GM12878 (cell line): ENCODE data around the gene ALDH1L1. TPM values are rescaled to one million over a fixed set of nuclear protein-coding genes. Genes with fewer than 3 reads are reported as not detected.

Source experiments
- BACH1 ChIP-seq: fragments of 450-650 bp; IDR thresholded peaks from 2 replicates; pipeline ENCODE4 v1.6.1; 2017; ENCODE audit warnings: mild to moderate bottlenecking, borderline replicate concordance
- BHLHE40 ChIP-seq, 2 experiments: fragments of 450-650 bp in 1 of 2; IDR thresholded peaks; 2 replicates each; pipeline ENCODE4 v1.6.1; 2011 to 2017; ENCODE audit warnings: low read depth in 2 of 2, borderline replicate concordance in 1 of 2, improper control_type of control experiment in 1 of 2, low read length in 1 of 2, mild to moderate bottlenecking in 1 of 2
- CBX3 ChIP-seq: fragments of 200-600 bp; sonication (generic); IDR thresholded peaks from 2 replicates; pipeline ENCODE4 v1.6.1; 2016; ENCODE audit warnings: low read depth, borderline replicate concordance
- CEBPZ ChIP-seq: fragments of 150-350 bp; IDR thresholded peaks from 2 replicates; pipeline ENCODE4 v1.6.1; 2016; ENCODE audit warnings: low read depth, low read length
- CHD2 ChIP-seq: IDR thresholded peaks from 2 replicates; pipeline ENCODE4 v1.6.1; 2011; ENCODE audit warnings: low read depth, low read length, improper control_type of control experiment, borderline replicate concordance
- E2F4 ChIP-seq: IDR thresholded peaks from 2 replicates; pipeline ENCODE4 v1.6.1; 2012; ENCODE audit warnings: low read depth, low read length, improper control_type of control experiment
- EP300 ChIP-seq, 2 experiments: fragments of 150-350 bp in 1 of 2; IDR thresholded peaks; 2 replicates each; pipeline ENCODE4 v1.6.1; 2011 to 2012; ENCODE audit warnings: low read depth in 2 of 2, low read length in 2 of 2, borderline replicate concordance in 1 of 2, improper control_type of control experiment in 1 of 2, inconsistent platforms in 1 of 2; ENCODE audit not compliant: control insufficient read depth in 1 of 2
- ESRRA ChIP-seq: IDR thresholded peaks from 2 replicates; pipeline ENCODE4 v1.6.1; 2012; ENCODE audit warnings: mild to moderate bottlenecking, low read length, improper control_type of control experiment
- IKZF1 ChIP-seq: fragments of 450-650 bp; conservative IDR thresholded peaks from 2 replicates; pipeline ENCODE4 v1.6.1; 2017; ENCODE audit warnings: antibody characterized with exemption, mild to moderate bottlenecking
- MXI1 ChIP-seq: fragments of 150-350 bp; IDR thresholded peaks from 2 replicates; pipeline ENCODE4 v1.6.1; 2011; ENCODE audit warnings: low read depth, mild to moderate bottlenecking, inconsistent platforms, low read length, improper control_type of control experiment
- NR2C1 ChIP-seq: fragments of 450-650 bp; IDR thresholded peaks from 2 replicates; pipeline ENCODE4 v1.6.1; 2017; ENCODE audit warnings: antibody characterized with exemption, mild to moderate bottlenecking, moderate library complexity
- PAX5 ChIP-seq: IDR thresholded peaks from 2 replicates; pipeline ENCODE4 v1.6.1; 2011; ENCODE audit warnings: low read depth, low read length, borderline replicate concordance
- POLR2AphosphoS5 ChIP-seq: IDR thresholded peaks from 2 replicates; pipeline ENCODE4 v1.6.1; 2011; ENCODE audit warnings: mild to moderate bottlenecking, low read length, inconsistent platforms
- POU2F2 ChIP-seq: IDR thresholded peaks from 3 replicates; pipeline ENCODE4 v1.6.1; 2011; ENCODE audit warnings: low read depth, mild to moderate bottlenecking, low read length, borderline replicate concordance
- RB1 ChIP-seq: fragments of 450-650 bp; formaldehyde crosslinking; IDR thresholded peaks from 2 replicates; pipeline ENCODE4 v1.6.1; 2017; ENCODE audit warnings: mild to moderate bottlenecking, borderline replicate concordance
- SUPT20H ChIP-seq: IDR thresholded peaks from 2 replicates; pipeline ENCODE4 v1.6.1; 2011; ENCODE audit warnings: low read depth, mild to moderate bottlenecking, low read length, moderate library complexity, borderline replicate concordance; ENCODE audit not compliant: control insufficient read depth
- TCF3 ChIP-seq: IDR thresholded peaks from 2 replicates; pipeline ENCODE4 v1.6.1; 2012; ENCODE audit warnings: low read depth, mild to moderate bottlenecking, low read length, borderline replicate concordance; ENCODE audit not compliant: insufficient read depth
- YBX1 ChIP-seq: fragments of 450-650 bp; IDR thresholded peaks from 2 replicates; pipeline ENCODE4 v1.6.1; 2016; ENCODE audit warnings: antibody characterized with exemption
- ZNF217 ChIP-seq: fragments of 450-650 bp; IDR thresholded peaks from 2 replicates; pipeline ENCODE4 v1.6.1; 2017; ENCODE audit warnings: antibody characterized with exemption, mild to moderate bottlenecking
- ZNF592 ChIP-seq: fragments of 450-650 bp; IDR thresholded peaks from 2 replicates; pipeline ENCODE4 v1.6.1; 2017; ENCODE audit warnings: mild to moderate bottlenecking, moderate library complexity
- polyA plus RNA-seq, 11 experiments: library from polyadenylated mRNA; depleted of rRNA in 4 of 11; unstranded in 6 of 11; stranded (reverse) in 5 of 11; fragments of >200 nt; fragmentation: Nextera tagmentation in 4 of 11; fragmentation: Illumina TruSeq in 1 of 11; extraction: Ambion mirVana in 4 of 11; extraction: Trizol in 1 of 11; gene quantifications; 1 replicate in 1 of 11; 2 replicates in 10 of 11; pipeline versions ENCODE4 v1.2.1 to v1.2.3, GENCODE V29; 2011 to 2016; ENCODE audit warnings: inconsistent platforms in 2 of 11, missing spikeins in 2 of 11, low read depth in 1 of 11
- total RNA-seq, 4 experiments: library from RNA; depleted of rRNA in 3 of 4; stranded (reverse); fragments of >200 nt in 3 of 4; fragmentation: Illumina TruSeq in 1 of 4; extraction: Trizol in 1 of 4; gene quantifications; 2 replicates each; pipeline versions ENCODE4 v1.2.1 to v1.2.3, GENCODE V29; 2013 to 2021

Gene ALDH1L1
- total and polyA plus RNA-seq, 10 of the 15 experiments (the other 5 are each of a cell fraction or from before 2014, with no cell fraction given): 0.04 to 18.2 (median 0.45) TPM

- TF ChIP-seq CHD2: peak; percentile 94
- TF ChIP-seq EP300 (IDR thresholded peaks at IDR 0.05; ENCODE audit: borderline replicate concordance in 1 of 2, control insufficient read depth in 1 of 2, low read depth in 2 of 2, low read length in 2 of 2): no peak
- peak; percentile 43; the same call in 1 of the 2 replicates for TF ChIP-seq ZNF592
- no peak for TF ChIP-seq NR2C1
- TF ChIP-seq CEBPZ: no peak
- TF ChIP-seq TCF3: peak; percentile 68; the same call in 1 of the 2 replicates
- TF ChIP-seq YBX1: no peak
- TF ChIP-seq ESRRA: no peak
- no peak for TF ChIP-seq POLR2AphosphoS5
- peak; percentile 52; the same call in 1 of the 2 replicates for TF ChIP-seq ZNF217
- TF ChIP-seq E2F4: no peak
- no peak for TF ChIP-seq CBX3
- TF ChIP-seq PAX5: no peak
- TF ChIP-seq IKZF1: peak; percentile 72
- 0 out of 3 replicates have a peak, but pooled peaks have one; percentile 7 for TF ChIP-seq POU2F2
- TF ChIP-seq SUPT20H: no peak
- 0 out of 2 replicates have a peak, but pooled peaks have one; percentile 62 for TF ChIP-seq RB1
- peak in 1 of 2 experiments; percentile 55; a peak in 2 of 4 replicates for TF ChIP-seq BHLHE40 (IDR thresholded peaks at IDR 0.05; ENCODE audit: borderline replicate concordance in 1 of 2, low read depth in 2 of 2, low read length in 1 of 2)
- TF ChIP-seq MXI1: no peak
- TF ChIP-seq BACH1: peak; percentile 53; the same call in 1 of the 2 replicates
Measured at GRCh38 chr3:126083913-126084767, 96.2 kb downstream of the ALDH1L1 start, which contains the start of gene SLC41A3 (continued).
